ENCODE data around the gene CEL. TPM values are rescaled to one million over a fixed set of nuclear protein-coding genes. Genes with fewer than 3 reads are reported as not detected.

CEL gene
- total RNA-seq, 1 donor from 2014 or later = 0.41 TPM

DNA sequence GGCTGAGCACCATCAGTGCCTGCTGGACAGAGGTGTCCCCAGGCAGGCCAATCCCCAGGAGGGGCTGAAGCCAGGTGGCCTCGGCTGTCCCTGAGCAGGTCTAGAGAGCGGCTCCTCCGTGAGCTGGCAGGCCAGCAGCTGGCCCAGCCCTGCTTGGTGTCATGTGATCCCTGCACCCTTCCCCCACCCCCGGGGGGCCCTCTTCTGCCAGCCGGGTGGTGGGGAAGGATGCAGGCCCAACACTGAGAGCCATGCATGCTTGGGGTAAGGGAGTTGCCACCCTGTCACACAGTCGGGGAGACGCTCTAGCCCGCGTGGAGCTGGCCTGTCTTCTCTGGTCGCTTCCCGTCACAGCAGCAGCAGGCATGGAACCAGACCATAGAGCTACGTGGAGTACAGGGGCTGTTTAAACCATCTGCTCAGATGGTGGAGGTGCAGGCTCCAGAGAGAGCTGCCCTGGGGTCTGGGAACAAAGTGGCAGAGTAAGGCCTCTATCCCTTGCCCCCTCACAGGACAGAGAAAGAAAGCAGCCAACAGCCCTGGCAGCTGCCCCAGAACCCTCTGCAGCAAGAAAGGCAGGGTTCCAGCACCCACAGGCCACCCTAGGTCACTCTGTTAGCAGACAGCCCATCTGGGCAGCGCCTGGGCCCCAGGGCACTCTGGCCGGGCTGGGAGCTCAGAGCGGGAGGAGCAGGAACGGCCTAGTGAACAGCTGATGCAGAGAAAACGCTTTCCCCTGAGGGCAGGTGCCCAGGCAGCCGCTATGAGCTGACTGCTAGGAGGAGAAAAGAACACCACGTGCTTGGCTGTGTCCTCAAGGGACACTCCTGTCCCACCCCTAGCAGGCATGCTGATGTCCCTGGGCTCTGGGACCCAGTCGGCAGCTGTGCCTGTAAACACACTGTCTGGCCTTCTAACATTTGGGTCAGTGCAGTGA lies 52.4 kb downstream of the CEL start:
- DNase-seq (ENCODE audit: low spot score in 2 of 2) (peak in 1 of 2 donors; percentile 63), FAIRE-seq (no peak)

DNA sequence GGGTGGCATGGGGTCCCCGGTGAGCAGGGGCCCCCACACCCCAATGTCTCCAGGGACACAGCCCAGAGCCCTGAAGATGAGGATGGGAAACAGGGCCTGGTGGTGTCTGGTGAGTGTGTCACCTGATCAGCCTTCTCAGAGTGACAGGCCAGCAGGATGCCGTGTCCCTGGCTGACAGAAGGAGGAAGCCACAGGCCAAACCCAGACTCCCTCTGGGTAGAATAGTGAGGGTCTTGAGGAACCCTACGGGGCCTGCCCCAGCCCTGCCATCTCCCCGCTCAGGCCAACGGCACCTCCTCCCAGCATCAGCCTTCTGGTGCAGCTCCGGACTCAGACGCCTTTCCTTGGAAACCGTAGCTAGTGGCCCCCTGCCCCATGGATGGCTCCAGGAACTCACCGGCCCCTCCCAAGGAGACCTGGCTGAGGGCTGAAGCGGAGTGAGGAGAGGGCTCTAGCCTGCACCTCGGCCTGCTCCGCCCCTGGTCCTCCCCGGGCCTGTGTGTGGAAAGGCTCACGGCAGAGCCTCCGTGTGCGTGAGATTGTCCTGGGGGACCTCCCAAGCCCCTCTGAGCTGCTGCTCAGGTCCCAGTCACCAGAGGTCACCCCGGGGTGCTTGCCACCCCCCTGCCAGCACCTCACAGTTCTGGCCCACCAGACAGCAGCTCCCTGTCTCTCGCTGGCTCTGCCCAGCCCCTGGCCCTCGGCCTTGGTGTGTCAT lies 53.3 kb downstream of the CEL start:
- FAIRE-seq (no peak), DNase-seq (ENCODE audit: low spot score in 2 of 2) (no peak)

DNA sequence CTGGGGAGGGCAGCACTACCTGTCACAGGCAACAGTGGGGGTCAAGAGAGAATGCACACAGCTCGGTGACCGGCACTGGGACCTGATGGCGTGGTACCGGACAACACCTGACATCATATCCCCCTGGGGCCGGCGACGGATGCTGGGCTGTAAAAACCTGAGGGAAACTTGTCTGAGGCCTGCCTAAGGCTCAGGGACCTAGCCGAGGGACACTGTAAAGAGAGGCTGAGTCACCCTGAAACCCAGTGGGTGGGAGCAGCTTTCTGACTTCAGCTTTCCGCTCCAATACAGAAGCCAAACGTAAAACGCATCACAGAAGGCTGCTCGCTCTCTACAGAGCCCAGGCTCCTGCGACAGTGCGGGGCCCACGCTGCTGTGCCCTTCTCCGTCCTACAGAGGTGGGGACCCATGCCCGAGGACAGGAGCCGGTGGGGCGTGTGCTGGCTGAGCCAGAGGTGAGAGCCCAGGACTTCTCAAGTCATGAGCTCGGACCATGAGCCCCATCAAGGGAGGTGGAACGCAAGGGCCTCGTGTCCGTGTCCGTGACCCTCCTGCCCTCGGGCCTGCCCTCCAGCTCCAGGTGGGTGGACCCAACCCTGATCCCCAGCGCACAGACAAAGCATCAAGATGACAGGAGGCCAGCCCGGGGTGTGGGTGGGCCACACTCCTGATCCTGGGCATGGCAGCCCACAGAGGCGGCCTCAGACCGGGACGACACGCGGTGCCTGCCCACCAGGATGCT lies 54.0 kb downstream of the CEL start:
- FAIRE-seq (no peak), DNase-seq (ENCODE audit: low spot score in 2 of 2) (no peak)

DNA sequence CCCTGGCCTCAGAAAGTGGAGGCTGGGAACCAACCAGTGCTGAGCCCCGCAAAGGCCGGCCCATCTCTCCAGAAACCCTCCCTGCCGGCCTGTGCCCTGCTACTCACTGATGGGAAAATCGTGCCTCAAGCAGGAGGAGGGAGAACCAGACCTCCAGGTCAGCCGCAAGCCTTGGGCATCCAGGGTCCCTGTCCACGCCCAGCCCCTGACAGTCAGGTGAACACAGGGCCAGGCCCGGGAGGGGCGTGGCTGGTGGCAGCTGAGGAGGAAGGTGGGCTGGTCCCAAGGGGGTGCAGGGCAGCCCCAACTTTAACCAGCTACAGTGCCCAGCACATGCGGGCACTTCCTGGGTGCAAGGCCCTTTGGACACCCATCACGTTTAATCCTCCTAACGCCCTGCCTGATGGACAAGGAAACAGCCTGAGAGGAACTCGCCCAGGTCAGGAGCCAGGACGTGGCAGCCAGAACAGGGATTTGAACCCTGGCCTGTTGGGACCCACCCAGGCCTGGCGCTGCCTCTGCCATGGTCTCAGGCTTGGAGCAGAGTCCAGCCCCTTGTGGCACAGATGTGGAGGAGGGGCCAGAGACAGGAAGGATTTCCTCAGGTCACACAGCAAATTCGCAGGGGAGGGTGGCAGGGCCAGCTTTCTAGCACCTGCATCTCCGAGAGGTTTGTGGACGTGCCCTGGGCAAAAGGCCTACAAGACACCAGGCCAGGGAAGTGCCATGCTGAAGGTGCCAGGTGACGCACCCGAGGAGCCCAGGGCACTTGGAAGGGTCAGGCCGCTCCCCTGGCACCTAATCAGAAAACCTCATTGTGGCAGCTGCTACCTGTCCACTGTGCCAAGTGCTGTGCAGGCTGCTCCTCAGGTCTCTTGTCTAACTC lies 54.8 kb downstream of the CEL start:
- FAIRE-seq = no peak
- no peak for DNase-seq (ENCODE audit: low spot score in 2 of 2)

DNA sequence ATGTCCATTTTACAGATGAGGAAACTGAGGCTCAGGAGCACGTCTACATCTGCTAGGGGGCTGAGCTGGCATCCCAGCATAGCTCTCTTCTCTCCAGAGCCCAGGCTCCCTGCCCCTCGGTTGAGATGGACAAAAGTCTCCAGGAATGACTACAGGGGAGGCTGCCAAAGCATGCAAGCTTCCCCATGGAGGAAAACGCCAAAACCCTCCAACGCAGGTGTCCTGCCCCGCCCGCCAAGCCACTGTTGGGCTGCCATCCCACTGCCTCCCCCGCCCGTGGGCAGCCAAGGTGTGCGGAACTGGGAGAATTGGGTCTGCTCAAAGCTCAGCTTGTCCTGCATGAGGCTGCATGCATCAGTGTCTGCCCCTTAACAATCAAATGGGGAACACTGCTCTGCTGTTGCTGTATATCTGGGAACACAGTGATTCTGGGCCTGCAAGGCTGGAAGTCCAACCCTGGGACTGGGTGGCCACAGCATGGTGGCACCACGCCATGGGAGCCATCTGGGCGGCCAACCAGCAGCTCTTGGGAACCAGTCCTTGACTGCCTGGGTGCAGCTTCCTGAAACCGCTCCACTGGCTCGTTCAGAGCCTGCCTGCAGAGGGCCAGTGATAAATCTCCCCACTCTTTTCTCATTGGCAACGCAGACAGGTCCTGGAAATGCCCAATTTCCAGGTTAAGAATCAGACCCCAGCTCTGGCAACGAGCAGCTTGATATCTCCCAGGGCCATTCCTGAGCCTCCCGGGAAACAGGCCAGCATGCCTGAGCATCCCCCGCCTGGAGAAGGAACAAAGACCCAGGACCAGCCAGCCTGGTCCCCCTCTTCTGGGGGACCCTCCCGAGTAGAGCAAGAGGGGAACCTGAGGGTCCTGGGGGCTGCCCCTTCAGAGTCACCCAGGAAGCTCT lies 55.7 kb downstream of the CEL start:
- FAIRE-seq = no peak
- DNase-seq (ENCODE audit: low spot score in 2 of 2) = peak in 1 of 2 donors; percentile 73

DNA sequence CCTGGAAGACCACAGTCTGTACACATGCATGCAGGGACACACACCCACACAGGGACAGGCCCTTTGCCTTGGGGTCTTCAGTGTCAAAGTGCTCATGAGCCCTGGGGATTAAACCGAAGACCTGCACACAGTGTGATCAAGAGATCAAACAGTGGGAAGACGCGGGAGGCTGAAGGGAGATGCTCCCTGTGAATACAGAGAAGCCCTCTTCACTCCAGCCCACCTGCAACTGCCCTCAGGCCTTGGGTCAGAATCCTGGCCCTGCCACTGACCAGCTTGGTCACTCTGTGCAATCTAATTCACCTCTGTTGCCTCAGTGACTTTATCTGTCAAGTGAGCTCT lies 56.4 kb downstream of the CEL start:
- no peak for DNase-seq (ENCODE audit: low spot score in 2 of 2)
- FAIRE-seq = no peak

DNA sequence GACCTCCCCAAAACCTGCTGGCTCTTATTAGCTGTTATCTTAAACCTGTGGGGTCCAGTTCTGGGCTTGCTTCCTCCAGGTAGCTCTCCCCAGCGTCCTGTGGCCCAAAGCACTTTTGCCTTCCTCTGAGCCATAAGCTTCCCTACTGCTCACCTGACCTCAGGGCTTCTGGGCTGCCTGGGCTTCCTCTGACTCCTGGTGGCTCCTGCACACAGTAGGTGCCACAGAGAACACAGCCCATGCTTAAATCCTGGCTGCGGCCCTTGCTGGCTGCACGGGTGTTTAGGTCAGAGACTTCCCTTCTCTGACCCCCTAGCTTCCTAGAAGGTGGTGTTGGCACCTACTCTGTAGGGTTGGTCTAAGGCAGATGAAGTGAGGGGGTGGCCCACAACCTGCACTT lies 56.8 kb downstream of the CEL start:
- DNase-seq (ENCODE audit: low spot score in 2 of 2) (no peak), FAIRE-seq (no peak)

DNA sequence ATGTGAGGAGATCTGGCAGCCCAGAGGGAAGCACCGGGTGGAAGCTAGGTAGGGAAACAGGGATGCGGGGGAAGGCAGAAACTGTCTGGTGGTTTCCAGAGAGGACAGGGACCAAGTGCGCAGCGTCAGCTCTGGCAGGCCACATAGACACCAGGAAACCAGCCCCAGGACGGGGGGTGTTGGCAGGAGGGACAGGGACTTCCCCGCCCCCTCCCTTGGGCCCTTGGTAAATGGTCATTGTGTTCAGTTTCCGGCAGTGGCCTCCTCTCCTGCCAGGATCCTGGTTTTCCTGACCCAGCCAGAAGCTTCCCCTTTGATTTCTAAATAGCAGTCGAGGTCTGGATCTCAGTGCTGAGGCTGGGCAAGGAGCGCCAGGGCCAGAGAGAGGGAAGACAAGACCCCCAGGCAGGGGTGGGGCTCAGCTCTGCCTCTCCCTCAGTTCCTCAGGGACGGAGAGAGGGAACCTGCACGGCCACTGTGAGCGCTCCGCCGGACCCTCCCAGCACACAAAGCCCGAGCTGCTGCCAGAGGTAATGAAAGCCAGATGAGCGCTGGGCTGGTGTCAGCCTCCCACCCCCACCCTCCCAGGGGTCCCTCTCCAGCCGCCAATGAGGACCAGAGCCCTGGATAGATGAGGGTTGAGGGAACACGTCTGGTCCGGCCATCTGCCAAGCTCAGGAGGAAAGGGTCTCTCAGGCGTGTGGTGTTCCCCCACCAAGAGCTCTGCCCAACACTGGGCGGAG lies 57.5 kb downstream of the CEL start:
- DNase-seq (ENCODE audit: low spot score in 2 of 2) = peak in 1 of 2 donors; percentile 79

DNA sequence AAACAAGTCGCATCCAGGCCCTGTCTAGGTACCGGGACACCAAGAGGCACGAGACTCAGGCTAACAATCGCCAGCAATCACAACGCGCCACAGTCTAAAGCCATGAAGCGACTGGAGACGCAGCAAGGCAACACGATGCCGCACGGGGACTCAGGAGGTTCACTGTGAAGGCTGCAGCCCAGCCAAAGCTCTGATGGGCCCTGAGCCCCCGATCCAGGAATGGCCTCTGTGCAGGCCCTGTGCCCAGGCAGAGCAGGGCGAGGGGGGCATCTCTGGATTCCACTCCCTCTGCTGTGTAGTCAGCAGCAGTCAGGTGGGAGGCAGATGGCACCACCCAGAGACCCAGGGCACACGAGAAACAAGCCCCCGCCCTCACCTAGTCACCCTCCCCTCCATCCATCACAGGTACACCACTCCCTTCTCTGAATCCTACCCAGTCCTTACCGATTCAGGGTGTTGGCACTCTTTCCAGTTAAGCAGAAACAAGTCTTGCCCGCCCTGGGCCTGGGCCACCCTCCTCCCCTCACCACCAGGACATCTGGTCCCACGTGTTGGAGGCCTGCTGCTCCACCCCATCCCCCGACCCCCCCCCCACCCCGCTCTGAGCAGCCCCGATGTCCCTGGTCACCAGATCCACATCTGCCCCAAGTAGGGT lies 58.2 kb downstream of the CEL start:
- DNase-seq (ENCODE audit: low spot score in 2 of 2) = no peak
- no peak for FAIRE-seq

More for the DNA sequence above, 57.5 kb downstream of the CEL start:
- FAIRE-seq = no peak

DNA sequence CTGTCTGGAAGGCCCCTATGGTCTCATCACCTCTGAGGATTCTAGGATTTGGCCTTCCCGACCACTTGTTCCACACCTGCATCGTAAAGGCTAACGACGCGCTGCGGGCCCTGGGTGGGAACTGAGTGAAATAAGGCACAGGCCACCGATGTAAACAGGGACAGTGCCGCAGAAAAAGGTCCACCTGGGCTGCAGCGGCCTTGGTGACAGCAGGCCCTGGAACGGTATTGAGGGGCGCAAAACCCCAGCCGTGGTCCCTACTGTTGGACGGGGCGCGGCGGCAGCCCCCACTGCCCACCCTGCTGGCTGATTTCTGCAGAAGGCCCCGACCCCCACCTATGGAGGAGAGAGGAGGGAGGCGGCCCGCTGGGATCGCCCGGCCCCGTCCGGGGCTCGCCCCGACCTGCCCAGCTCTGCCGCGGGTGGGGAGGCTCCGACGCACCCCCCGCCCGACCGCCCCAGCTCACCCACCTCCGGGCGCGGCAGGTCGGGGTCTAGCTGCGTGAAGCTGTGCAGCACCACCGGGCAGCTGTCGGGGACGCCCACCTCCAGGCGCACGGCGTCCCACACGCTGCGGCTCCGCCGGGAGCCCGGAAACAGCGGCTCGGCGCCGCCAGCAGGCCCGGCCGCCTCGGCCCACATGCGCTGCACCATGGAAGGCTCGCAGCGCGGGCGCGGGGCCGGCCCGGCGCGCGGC lies 58.9 kb downstream of the CEL start:
- DNase-seq (ENCODE audit: low spot score in 2 of 2) = no peak
- no peak for FAIRE-seq

Small RNA genes lying within 50 kb of the gene (small RNA-seq; reads per million reads assigned to genes)
- not detected for gene MIR6877

Other genes with a start within 250 kb of the CEL start
- gene AK8, start 183.7 kb upstream of the CEL start, total RNA-seq = 1.2 TPM
- gene SPACA9, start 183.1 kb upstream of the CEL start, total RNA-seq = 2.0 TPM
- 36.7 TPM for gene TSC1, start 117.4 kb upstream of the CEL start, total RNA-seq
- gene GFI1B, start 83.3 kb upstream of the CEL start, total RNA-seq = 0.41 TPM
- gene GTF3C5, start 31.0 kb upstream of the CEL start, total RNA-seq = 31.0 TPM
- gene RALGDS, start 59.3 kb downstream of the CEL start, total RNA-seq = 79.9 TPM
- gene GBGT1, start 101.9 kb downstream of the CEL start, total RNA-seq = 2.0 TPM
- not detected for gene OBP2B, start 147.3 kb downstream of the CEL start, total RNA-seq
- not detected for gene ABO, start 213.2 kb downstream of the CEL start, total RNA-seq